Smooth muscle cell (in vitro differentiated cells): ENCODE measurements around the gene COLEC11. TPM values are rescaled to one million over a fixed set of nuclear protein-coding genes. Genes with fewer than 3 reads are reported as not detected.

ENCODE experiments used
- DNase-seq: peaks from one replicate; lab custom pipeline; 2025; ENCODE audit not compliant: unreplicated experiment; lab: John Stamatoyannopoulos, UW
- H2AFZ ChIP-seq: fragments of 200-600 bp; sonication (generic); 2 replicates; pipeline ENCODE4 v1.6.0; 2016; ENCODE audit warnings: antibody characterized with exemption, low read depth, mild to moderate bottlenecking
- H3F3A ChIP-seq: fragments of 200-600 bp; sonication (generic); 2 replicates; pipeline ENCODE4 v1.6.0; 2017; ENCODE audit warnings: antibody characterized with exemption, low read depth
- H3K27ac ChIP-seq: fragments of 200-600 bp; sonication (generic); 2 replicates; pipeline ENCODE4 v1.5.1; 2016; ENCODE audit warnings: low read depth, mild to moderate bottlenecking
- H3K27me3 ChIP-seq: fragments of 200-600 bp; sonication (generic); 2 replicates; pipeline ENCODE4 v1.6.1; 2016; ENCODE audit warnings: low read depth, mild to moderate bottlenecking
- H3K36me3 ChIP-seq: fragments of 200-600 bp; sonication (generic); 2 replicates; pipeline ENCODE4 v1.5.1; 2016; ENCODE audit warnings: low read depth
- H3K4me1 ChIP-seq: fragments of 200-600 bp; sonication (generic); 2 replicates; pipeline ENCODE4 v1.5.1; 2016; ENCODE audit warnings: low read depth
- H3K4me2 ChIP-seq: fragments of 200-600 bp; sonication (generic); 2 replicates; pipeline ENCODE4 v1.6.0; 2016; ENCODE audit warnings: mild to moderate bottlenecking
- H3K4me3 ChIP-seq: fragments of 200-600 bp; sonication (generic); 2 replicates; pipeline ENCODE4 v1.5.1; 2016; ENCODE audit warnings: mild to moderate bottlenecking
- H3K79me2 ChIP-seq: fragments of 200-600 bp; sonication (generic); 2 replicates; pipeline ENCODE4 v1.6.0; 2016; ENCODE audit warnings: low read depth, mild to moderate bottlenecking
- H3K9ac ChIP-seq: fragments of 200-600 bp; sonication (generic); 2 replicates; pipeline ENCODE4 v1.6.0; 2016; ENCODE audit warnings: low read depth
- H3K9me3 ChIP-seq: fragments of 200-600 bp; sonication (generic); replicated peaks from 2 replicates; pipeline ENCODE4 v1.5.1; 2016; ENCODE audit warnings: low read depth
- H4K20me1 ChIP-seq: fragments of 200-600 bp; sonication (generic); 2 replicates; pipeline ENCODE4 v1.6.0; 2016; ENCODE audit warnings: low read depth
- WGBS: methylation state at CpG from one replicate; pipeline ENCODE4 v1.1.7; 2016; ENCODE audit warnings: low lambda C conversion rate; 5-methylcytosine and 5-hydroxymethylcytosine counted together
- polyA plus RNA-seq: library from polyadenylated mRNA; unstranded; fragments of >200 nt; fragmentation: Nextera tagmentation; extraction: Ambion mirVana; gene quantifications from 2 replicates; pipeline ENCODE4 v1.2.1, GENCODE V29; 2016
- total RNA-seq: library from RNA; depleted of rRNA; stranded (reverse); fragments of >200 nt; gene quantifications from 2 replicates; pipeline ENCODE4 v1.2.3, GENCODE V29; 2014
- TF ChIP-seq, protein P1 (sequence below): fragments of 200-600 bp; sonication (generic); IDR thresholded peaks from 2 replicates; pipeline ENCODE4 v1.5.1; 2017; ENCODE audit warnings: borderline replicate concordance, mild to moderate bottlenecking, antibody characterized with exemption; ENCODE audit not compliant: insufficient read depth, poor library complexity, severe bottlenecking

Gene COLEC11
- total and polyA plus RNA-seq, 2 experiments from 2014 or later, result 18.1 to 30.8 TPM

DNA sequence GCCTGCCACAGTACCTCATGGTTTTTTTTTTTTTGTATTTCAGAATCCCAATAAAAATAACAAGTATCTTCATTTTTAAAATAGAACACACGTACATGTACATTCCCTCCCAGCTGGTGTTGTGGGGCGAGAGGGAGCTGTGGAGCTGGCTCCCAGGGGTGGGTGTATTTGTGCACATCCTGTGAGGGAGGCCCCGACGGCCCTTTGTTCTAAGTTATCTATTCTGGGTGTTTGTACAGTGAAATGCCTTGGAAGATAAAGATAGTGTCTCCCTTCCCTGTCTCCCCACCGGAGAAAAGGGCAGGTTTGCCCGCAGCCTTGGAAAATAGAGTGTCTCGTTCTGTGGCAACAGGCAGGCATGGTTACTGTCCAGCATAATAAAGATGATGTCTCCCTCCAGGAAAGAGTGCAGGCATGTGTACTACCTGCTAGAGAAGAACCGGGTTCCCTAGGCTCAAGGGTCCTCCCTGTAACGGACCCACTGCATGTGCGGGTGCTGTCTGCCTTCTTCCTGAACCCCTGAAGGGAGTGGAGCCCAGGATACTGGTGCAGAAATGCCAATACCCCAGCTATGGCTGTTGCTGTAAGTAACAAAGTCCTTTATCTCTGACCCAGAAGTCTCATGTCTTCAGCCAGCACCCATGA is 51.0 kb downstream of the COLEC11 start:
- no peaks in the 10 kb centered on the region for H3K36me3 ChIP-seq
- H3K4me2 ChIP-seq, result no peak overlapping the region
- no peaks in the 10 kb centered on the region for H3K79me2 ChIP-seq
- H3K4me3 ChIP-seq, result no peak overlapping the region
- H4K20me1 ChIP-seq, result no peaks in the 10 kb centered on the region
- no peak overlapping the region for H2AFZ ChIP-seq
- H3K9ac ChIP-seq, result no peak overlapping the region
- H3K27me3 ChIP-seq, result no peaks in the 10 kb centered on the region
- DNase-seq, result no peak
- TF ChIP-seq, protein P1, sequence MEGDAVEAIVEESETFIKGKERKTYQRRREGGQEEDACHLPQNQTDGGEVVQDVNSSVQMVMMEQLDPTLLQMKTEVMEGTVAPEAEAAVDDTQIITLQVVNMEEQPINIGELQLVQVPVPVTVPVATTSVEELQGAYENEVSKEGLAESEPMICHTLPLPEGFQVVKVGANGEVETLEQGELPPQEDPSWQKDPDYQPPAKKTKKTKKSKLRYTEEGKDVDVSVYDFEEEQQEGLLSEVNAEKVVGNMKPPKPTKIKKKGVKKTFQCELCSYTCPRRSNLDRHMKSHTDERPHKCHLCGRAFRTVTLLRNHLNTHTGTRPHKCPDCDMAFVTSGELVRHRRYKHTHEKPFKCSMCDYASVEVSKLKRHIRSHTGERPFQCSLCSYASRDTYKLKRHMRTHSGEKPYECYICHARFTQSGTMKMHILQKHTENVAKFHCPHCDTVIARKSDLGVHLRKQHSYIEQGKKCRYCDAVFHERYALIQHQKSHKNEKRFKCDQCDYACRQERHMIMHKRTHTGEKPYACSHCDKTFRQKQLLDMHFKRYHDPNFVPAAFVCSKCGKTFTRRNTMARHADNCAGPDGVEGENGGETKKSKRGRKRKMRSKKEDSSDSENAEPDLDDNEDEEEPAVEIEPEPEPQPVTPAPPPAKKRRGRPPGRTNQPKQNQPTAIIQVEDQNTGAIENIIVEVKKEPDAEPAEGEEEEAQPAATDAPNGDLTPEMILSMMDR, result no peak
- 89% methylated on average over 10 of the region's 10 CpGs for WGBS
- H3K9me3 ChIP-seq, result no peaks in the 10 kb centered on the region
- no peak overlapping the region for H3K27ac ChIP-seq
- peaks cover 3% of the 10 kb centered on the region for H3K4me1 ChIP-seq
- H3F3A ChIP-seq, result no peaks in the 10 kb centered on the region

DNA sequence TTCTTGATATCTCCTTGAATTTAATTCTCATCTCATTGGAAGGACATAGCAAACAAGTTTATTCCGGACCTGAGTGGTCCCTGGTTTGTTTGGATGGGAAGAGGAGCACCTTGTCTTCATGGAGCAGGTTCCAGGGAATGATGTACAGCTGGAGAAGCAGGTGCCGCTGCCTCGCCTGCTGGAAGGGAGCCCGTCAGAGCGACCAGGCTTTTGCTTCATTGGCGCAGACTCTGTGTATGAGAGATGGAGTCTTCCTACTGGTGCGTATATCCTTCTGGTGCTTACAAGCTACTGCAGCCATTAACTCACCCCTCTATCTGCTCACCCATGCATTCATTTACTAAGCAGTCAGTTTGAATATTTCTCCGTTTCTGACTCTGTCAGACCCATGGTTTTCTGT is 51.5 kb downstream of the COLEC11 start:
- H4K20me1 ChIP-seq, result no peaks in the 10 kb centered on the region
- no peak overlapping the region for H3K4me2 ChIP-seq
- H3K9me3 ChIP-seq, result no peaks in the 10 kb centered on the region
- no peak overlapping the region for H3K4me3 ChIP-seq
- H3K27ac ChIP-seq, result no peak overlapping the region
- peaks cover 5% of the 10 kb centered on the region for H3K4me1 ChIP-seq
- no peak overlapping the region for H3K9ac ChIP-seq
- H3K79me2 ChIP-seq, result no peaks in the 10 kb centered on the region
- H3K36me3 ChIP-seq, result no peaks in the 10 kb centered on the region
- no peak overlapping the region for H2AFZ ChIP-seq
- TF ChIP-seq, protein P1, result no peak
- DNase-seq, result no peak
- no peaks in the 10 kb centered on the region for H3F3A ChIP-seq
- H3K27me3 ChIP-seq, result no peaks in the 10 kb centered on the region
- WGBS, result 88% methylated on average over 8 of the region's 8 CpGs

DNA sequence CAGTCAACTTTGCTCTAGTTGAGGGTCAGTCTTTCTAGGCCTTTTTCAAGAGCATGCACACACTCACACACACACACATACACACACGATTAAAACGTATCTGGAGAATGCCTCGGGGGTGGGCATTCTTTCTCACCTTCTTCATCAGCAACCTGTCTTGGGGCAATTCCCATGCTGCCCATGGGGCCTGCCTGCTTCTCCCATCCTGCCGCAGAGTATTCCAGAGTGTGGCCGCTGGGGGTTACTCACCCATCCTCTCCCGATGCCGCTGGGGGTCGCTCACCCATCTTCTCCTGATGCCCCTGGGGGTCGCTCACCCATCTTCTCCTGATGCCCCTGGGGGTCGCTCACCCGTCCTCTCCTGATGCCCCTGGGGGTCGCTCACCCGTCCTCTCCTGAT is 52.3 kb downstream of the COLEC11 start:
- Histone ChIP-seq H3K9me3 (no peaks in the 10 kb centered on the region), H3K4me3 (no peak overlapping the region), H3K27ac (no peak overlapping the region), H3K9ac (no peak overlapping the region), H3K4me2 (no peak overlapping the region), H3K79me2 (no peaks in the 10 kb centered on the region), H3K36me3 (no peaks in the 10 kb centered on the region), H3K27me3 (no peaks in the 10 kb centered on the region), H3K4me1 (peaks cover 13% of the 10 kb centered on the region), H2AFZ (no peak overlapping the region), H4K20me1 (no peaks in the 10 kb centered on the region), H3F3A (no peaks in the 10 kb centered on the region)
- DNase-seq, result no peak
- WGBS, result 76% methylated on average over 11 of the region's 13 CpGs
- TF ChIP-seq, protein P1, result no peak
